Common myeloid progenitor, CD34-positive (primary cell): ENCODE measurements around the gene RNASEH2B.

ENCODE experiments used
- CTCF ChIA-PET: fragments of 350-600 bp; sonication (Branson Sonifier 250); formaldehyde crosslinking; loops from one replicate; lab custom pipeline; 2021; ENCODE audit warnings: antibody characterized with exemption; lab: Charles Lee
- POLR2A ChIA-PET: fragments of 350-600 bp; sonication (Branson Sonifier 250); formaldehyde crosslinking; loops from one replicate; lab custom pipeline; 2021; ENCODE audit warnings: antibody characterized with exemption; lab: Charles Lee
- DNase-seq, 3 donors: peaks; one replicate each; pipeline versions ENCODE4 v3.0.0 to v3.0.0-alpha.2; 2013
- H3K27ac ChIP-seq, 2 experiments: 1 replicate in 1 of 2; 2 replicates in 1 of 2; pipeline ENCODE4 v1.7.0; 2013; ENCODE audit warnings: inconsistent platforms in 2 of 2, low read length in 2 of 2, mild to moderate bottlenecking in 2 of 2, low read depth in 1 of 2, moderate library complexity in 1 of 2; ENCODE audit not compliant: severe bottlenecking in 2 of 2, insufficient read depth in 1 of 2, poor library complexity in 1 of 2
- H3K27me3 ChIP-seq, 5 experiments: replicated peaks in 2 of 5; 1 replicate in 3 of 5; 2 replicates in 2 of 5; pipeline versions ENCODE4 v1.6.1 to v1.7.0; 2013; ENCODE audit warnings: low read length in 4 of 5, mild to moderate bottlenecking in 2 of 5, moderate library complexity in 2 of 5, inconsistent platforms in 1 of 5; ENCODE audit not compliant: insufficient read depth in 5 of 5, control insufficient read depth in 4 of 5
- H3K36me3 ChIP-seq, 4 experiments: 1 replicate in 2 of 4; 2 replicates in 2 of 4; pipeline versions ENCODE4 v1.6.1 to v1.7.0; 2013; ENCODE audit warnings: low read length in 3 of 4, control low read depth in 1 of 4, mild to moderate bottlenecking in 1 of 4; ENCODE audit not compliant: control insufficient read depth in 4 of 4, insufficient read depth in 4 of 4
- H3K4me1 ChIP-seq, 4 experiments: 1 replicate in 3 of 4; 2 replicates in 1 of 4; pipeline versions ENCODE4 v1.6.1 to v1.7.1; 2013; ENCODE audit warnings: low read length in 3 of 4, mild to moderate bottlenecking in 3 of 4, control low read depth in 1 of 4, inconsistent platforms in 1 of 4, moderate library complexity in 1 of 4; ENCODE audit not compliant: control insufficient read depth in 4 of 4, insufficient read depth in 4 of 4; ENCODE audit errors: control extremely low read depth in 1 of 4
- H3K4me3 ChIP-seq, 7 experiments: 1 replicate in 4 of 7; 2 replicates in 3 of 7; pipeline versions ENCODE4 v1.5.1 to v1.7.0; 2013; ENCODE audit warnings: mild to moderate bottlenecking in 7 of 7, low read length in 6 of 7, moderate library complexity in 6 of 7, inconsistent platforms in 2 of 7, low read depth in 2 of 7, control low read depth in 1 of 7; ENCODE audit not compliant: insufficient read depth in 4 of 7, control insufficient read depth in 1 of 7; ENCODE audit errors: extremely low read depth in 1 of 7
- H3K9me3 ChIP-seq, 5 experiments: 1 replicate in 4 of 5; 2 replicates in 1 of 5; pipeline versions ENCODE4 v1.6.1 to v1.7.1; 2013; ENCODE audit warnings: low read length in 4 of 5, mild to moderate bottlenecking in 2 of 5, inconsistent platforms in 1 of 5, low read depth in 1 of 5, moderate library complexity in 1 of 5; ENCODE audit not compliant: control insufficient read depth in 4 of 5, insufficient read depth in 2 of 5; ENCODE audit errors: control extremely low read depth in 1 of 5
- WGBS: methylation state at CpG from one replicate; pipeline ENCODE4 v1.1.5; 2013; ENCODE audit not compliant: insufficient coverage; 5-methylcytosine and 5-hydroxymethylcytosine counted together

RNASEH2B gene

GRCh38 chr13:50917572-50917971 lies 8.0 kb downstream of the RNASEH2B start:
- Histone ChIP-seq H3K27me3 (no peaks in the 10 kb centered on the region), H3K36me3 (peaks cover 4 to 20% (median 12%) of the 10 kb centered on the region in 4 experiments), H3K27ac (peak overlapping the region; percentile 38 to 76), H3K4me3 (peak overlapping the region in 3 of 7 experiments; percentile 48 to 65 (median 61)), H3K9me3 (peaks cover 4 to 16% (median 7%) of the 10 kb centered on the region in 5 experiments), H3K4me1 (peaks cover 31 to 66% (median 55%) of the 10 kb centered on the region in 4 experiments)
- ChIA-PET CTCF (interaction anchor here (0.8 to 3.9 kb wide), 9 partner anchors 10 to 849 kb away, joined by 3 to 14 read pairs (median 4); no protein-coding TSS in a partner anchor), POLR2A (no interaction called here)
- DNase-seq, result no peak

GRCh38 chr13:50918567-50918966 lies 9.0 kb downstream of the RNASEH2B start:
- POLR2A ChIA-PET, result interaction anchor here (1.0 kb wide), 1 partner anchor 71 kb away, joined by 3 read pairs; no protein-coding TSS in a partner anchor
- Histone ChIP-seq H3K36me3 (peaks cover 5 to 21% (median 12%) of the 10 kb centered on the region in 4 experiments), H3K4me1 (peaks cover 31 to 56% (median 46%) of the 10 kb centered on the region in 4 experiments), H3K27me3 (no peaks in the 10 kb centered on the region), H3K27ac (peak overlapping the region in 1 of 2 experiments; percentile 31), H3K4me3 (no peak overlapping the region), H3K9me3 (peaks cover 7 to 26% (median 9%) of the 10 kb centered on the region in 5 experiments)
- CTCF ChIA-PET, result interaction anchor here (1.0 to 3.9 kb wide), 5 partner anchors 9 to 833 kb away, joined by 3 to 14 read pairs (median 6); no protein-coding TSS in a partner anchor
- no CpG with 5 or more reads among the region's 3 CpGs for WGBS
- no peak for DNase-seq

GRCh38 chr13:50919277-50919676 lies 9.7 kb downstream of the RNASEH2B start:
- CTCF ChIA-PET, result interaction anchor here (1.0 to 3.9 kb wide), 5 partner anchors 10 to 833 kb away, joined by 3 to 14 read pairs (median 3); no protein-coding TSS in a partner anchor
- Histone ChIP-seq H3K27me3 (no peaks in the 10 kb centered on the region), H3K4me1 (peaks cover 27 to 50% (median 43%) of the 10 kb centered on the region in 4 experiments), H3K4me3 (no peak overlapping the region), H3K36me3 (peaks cover 7 to 21% (median 13%) of the 10 kb centered on the region in 4 experiments), H3K9me3 (peaks cover 9 to 32% (median 12%) of the 10 kb centered on the region in 5 experiments), H3K27ac (peak overlapping the region in 1 of 2 experiments; percentile 31)
- DNase-seq, result peak in 1 of 3 donors; percentile 43
- WGBS, result 92% methylated on average over 2 of the region's 2 CpGs
- POLR2A ChIA-PET, result no interaction called here

- Histone ChIP-seq H3K4me1 (peaks cover 12 to 26% (median 21%) of the 10 kb centered on the region in 4 experiments), H3K27me3 (no peaks in the 10 kb centered on the region), H3K36me3 (peaks cover 10 to 27% (median 18%) of the 10 kb centered on the region in 4 experiments), H3K27ac (no peak overlapping the region), H3K4me3 (no peak overlapping the region), H3K9me3 (peaks cover 13 to 48% (median 18%) of the 10 kb centered on the region in 5 experiments)
- 100% methylated on average over 1 of the region's 1 CpG for WGBS
- POLR2A ChIA-PET, result interaction anchor here (0.7 to 1.1 kb wide), 2 partner anchors 19 to 311 kb away, joined by 3 read pairs; no protein-coding TSS in a partner anchor
- DNase-seq, result no peak
- CTCF ChIA-PET, result no interaction called here
Observed at GRCh38 chr13:50921706-50922105, 12.1 kb downstream of the RNASEH2B start.

DNA sequence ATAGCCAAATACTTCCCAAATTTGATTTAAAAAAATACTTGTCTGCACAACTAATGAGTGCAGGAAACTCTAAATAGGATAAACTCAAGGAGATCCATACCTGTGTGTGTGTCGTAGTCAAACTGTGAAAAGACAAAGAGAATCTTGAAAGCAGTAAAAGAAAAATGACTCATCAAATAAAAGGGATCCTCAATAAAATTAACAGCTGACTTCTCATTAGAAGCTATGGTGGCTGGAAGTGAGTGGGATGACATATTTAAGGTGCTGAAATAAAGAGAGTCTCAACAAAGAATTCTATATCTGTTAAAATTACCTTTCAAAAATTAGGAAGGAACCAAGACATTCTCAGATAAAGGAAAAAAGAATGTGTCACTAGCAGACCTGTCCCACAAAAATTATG lies 13.7 kb downstream of the RNASEH2B start:
- Histone ChIP-seq H3K27me3 (no peaks in the 10 kb centered on the region), H3K27ac (no peak overlapping the region), H3K9me3 (peaks cover 13 to 48% (median 18%) of the 10 kb centered on the region in 5 experiments), H3K4me3 (no peak overlapping the region), H3K4me1 (peaks cover 5 to 20% (median 10%) of the 10 kb centered on the region in 4 experiments), H3K36me3 (peaks cover 10 to 27% (median 19%) of the 10 kb centered on the region in 4 experiments)
- CTCF ChIA-PET, result no interaction called here
- DNase-seq, result peak in 2 of 3 donors; percentile 44 to 66
- POLR2A ChIA-PET, result no interaction called here
- no CpG with 5 or more reads among the region's 1 CpG for WGBS

- DNase-seq, result peak in 1 of 3 donors; percentile 28
- CTCF ChIA-PET, result no interaction called here
- Histone ChIP-seq H3K36me3 (peaks cover 10 to 31% (median 20%) of the 10 kb centered on the region in 4 experiments), H3K4me3 (no peak overlapping the region), H3K27me3 (no peaks in the 10 kb centered on the region), H3K9me3 (peaks cover 13 to 48% (median 18%) of the 10 kb centered on the region in 5 experiments), H3K4me1 (peaks cover 0 to 15% (median 11%) of the 10 kb centered on the region in 4 experiments), H3K27ac (no peak overlapping the region)
- POLR2A ChIA-PET, result interaction anchor here (0.7 kb wide), 1 partner anchor 348 kb away, joined by 3 read pairs; no protein-coding TSS in a partner anchor
Observed at GRCh38 chr13:50924025-50924424, 14.4 kb downstream of the RNASEH2B start.

GRCh38 chr13:50927701-50928100 lies 18.1 kb downstream of the RNASEH2B start:
- peak overlapping the region in 1 of 2 experiments; percentile 15 for H3K27ac ChIP-seq
- WGBS, result no CpG with 5 or more reads among the region's 2 CpGs
- H3K4me1 ChIP-seq, result peaks cover 0 to 8% (median 7%) of the 10 kb centered on the region in 4 experiments
- CTCF ChIA-PET, result interaction anchor here (0.9 to 1.6 kb wide), 5 partner anchors 10 to 144 kb away, joined by 3 to 6 read pairs (median 4); no protein-coding TSS in a partner anchor
- no peak overlapping the region for H3K4me3 ChIP-seq
- peaks cover 17 to 47% (median 32%) of the 10 kb centered on the region in 4 experiments for H3K36me3 ChIP-seq
- peaks cover 7 to 32% (median 10%) of the 10 kb centered on the region in 5 experiments for H3K9me3 ChIP-seq
- no peaks in the 10 kb centered on the region for H3K27me3 ChIP-seq
- peak in 2 of 3 donors; percentile 56 to 70 for DNase-seq
- POLR2A ChIA-PET, result no interaction called here
